Stimulated activated CD8-positive, alpha-beta memory T cell treated with anti-CD3 and anti-CD28 coated beads, Interleukin-2, amount 100 ng/mL, for 1 hour (primary cell): ENCODE data around the gene FBXO17.
"Not testable (repeated sequence)": the region's sequence is repeated elsewhere in the genome, so short reads cannot be mapped to it uniquely, and the experiment has no call there.

ENCODE experiments used
- DNase-seq, 2 donors: peaks; one replicate each; pipeline ENCODE4 v3.0.0-alpha.2; 2020; ENCODE audit warnings: low read depth in 2 of 2

FBXO17 gene

DNA sequence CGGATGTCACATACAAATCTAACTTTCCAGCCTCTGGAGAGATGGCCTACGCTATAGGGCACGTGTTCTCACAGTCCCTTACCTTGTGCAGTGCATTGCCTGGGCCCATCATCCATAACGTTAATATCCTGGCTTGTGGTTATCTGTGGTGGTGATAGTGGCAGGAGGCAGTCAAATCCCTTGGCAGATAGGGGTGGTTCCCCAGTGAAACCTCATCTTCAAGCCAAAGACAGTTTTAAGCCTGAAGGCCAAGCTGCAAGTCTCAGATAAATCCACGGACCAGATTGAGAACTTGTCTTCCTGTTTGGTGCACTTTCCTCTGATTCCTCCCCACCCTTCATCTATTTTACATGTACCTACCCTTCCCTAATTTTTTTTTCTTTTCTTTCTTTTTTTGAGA, 4.3 kb upstream of the FBXO17 start:
- no peak for DNase-seq

DNA sequence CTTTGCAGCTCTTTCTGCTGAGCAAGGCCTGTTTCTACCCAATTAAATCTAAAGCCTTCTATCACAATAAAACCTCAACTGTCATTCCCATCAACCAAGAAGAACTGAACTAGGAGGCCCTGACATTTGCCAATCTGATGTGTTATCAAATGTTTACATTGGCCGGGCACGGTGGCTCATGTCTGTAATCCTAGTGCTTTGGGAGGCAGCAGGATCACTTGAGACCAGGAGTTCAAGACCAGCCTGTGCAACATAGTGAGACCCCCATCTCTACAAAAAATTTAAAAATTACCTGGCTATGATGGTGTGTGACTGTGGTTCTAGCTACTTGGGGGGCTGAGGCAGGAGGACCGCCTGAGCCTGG, 2.8 kb upstream of the FBXO17 start:
- no peak for DNase-seq

DNA sequence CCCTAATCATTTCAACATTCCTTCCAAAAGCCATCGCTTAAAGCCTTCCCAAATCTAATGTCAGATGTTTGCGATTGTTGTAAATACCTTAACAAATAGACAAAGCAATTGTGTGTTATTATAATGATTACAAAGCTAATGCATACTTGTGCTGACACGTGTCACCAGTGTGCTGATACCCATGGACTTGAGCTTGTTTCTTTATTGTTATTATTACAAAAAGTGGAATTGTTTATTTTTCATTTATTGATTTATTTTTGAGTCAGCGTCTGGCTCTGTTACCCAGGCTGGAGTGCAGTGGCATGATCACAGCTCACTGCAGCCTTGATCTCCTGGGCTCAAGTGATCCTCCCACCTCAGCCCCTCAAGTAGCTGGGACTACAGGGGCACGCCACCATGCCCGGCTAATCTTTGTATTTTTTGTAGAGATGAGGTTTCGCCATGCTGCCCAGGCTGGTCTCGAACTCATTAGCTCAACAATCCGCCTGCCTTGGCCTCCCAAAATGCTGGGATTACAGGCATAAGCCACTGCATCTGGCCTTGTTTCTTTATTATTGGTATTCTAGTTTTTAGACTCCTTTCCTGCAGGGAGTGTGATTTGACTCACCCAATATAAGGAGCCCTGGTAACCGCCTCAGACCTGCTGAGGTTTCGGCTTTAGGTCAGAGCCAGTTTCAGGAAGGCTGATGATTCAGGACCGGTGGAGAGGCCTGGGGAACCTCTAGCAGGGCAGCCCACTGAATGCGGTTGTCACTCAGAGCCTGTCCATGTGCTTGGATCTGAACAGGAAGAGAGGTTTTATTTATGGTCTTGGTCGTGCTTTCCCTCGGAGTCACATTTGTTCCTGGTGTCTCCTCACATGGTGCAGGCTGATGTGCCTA, 2.1 kb upstream of the FBXO17 start:
- no peak for DNase-seq

DNA sequence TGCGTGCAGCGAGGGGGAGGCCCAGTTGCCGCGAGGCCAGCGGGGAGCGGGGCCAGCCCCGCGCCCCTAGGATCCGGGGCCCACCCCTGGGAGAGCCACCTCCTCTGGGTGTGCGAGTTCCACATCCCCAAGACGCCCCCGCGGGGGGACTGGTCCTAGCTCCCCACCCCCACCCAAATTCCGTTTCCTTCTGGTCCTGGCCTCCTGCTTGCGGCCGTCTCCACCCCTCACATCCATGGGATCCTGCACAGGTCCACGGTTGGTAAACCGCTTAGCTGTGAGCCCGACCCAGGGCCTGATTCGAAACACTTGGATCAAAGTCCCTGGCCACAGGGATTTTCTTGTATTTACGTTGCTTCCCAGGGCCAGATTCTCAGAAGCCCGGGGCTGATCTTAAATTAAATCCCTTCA, 324 bp upstream of the FBXO17 start:
- DNase-seq: no peak

DNA sequence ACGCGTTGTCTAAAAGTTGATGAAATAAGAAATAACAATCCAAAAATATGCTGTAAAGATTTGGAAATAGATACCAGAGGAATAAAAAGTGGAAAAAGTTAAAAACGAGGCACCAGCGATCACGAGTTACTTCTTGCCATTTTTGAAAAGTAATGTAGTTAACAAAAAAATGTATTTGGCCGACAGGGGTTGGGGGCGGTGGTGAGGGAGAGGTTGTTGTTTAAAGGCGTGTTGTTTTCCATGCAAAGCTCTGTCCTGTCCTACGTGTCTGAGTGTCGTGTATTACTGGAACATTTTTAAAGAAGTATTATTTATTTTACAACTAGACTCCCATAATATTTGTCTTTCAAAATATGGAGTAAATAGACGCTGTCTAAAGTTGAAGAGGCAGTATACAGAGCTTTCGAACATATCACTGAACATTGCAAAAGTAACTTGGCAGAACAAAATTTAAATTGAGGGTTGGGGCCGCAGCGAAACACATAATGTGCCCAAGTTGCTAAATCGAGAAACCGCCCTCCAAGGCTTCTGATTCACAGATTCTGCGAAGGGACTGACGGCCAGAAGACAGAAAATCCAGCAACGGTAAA, 823 bp downstream of the FBXO17 start:
- DNase-seq: no peak

DNA sequence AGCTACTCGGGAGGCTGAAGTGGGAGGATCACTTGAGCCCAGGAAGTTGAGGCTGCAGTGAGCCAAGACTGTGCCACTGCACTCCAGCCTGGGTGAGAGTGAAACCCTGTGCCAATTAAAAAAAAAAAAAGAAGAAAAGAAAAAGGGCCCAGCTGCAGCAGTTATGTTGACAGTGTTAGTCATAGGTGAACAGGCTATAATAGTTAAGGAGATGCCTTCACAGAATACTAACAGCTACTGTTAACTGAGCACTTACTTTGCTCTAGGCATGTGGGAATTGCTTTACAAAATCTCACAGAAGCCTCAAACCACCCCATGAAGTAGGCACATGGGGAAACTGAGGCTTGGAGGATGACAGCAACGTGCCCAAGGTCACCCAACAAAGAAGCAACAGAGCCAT, 3.9 kb downstream of the FBXO17 start:
- DNase-seq: no peak

DNA sequence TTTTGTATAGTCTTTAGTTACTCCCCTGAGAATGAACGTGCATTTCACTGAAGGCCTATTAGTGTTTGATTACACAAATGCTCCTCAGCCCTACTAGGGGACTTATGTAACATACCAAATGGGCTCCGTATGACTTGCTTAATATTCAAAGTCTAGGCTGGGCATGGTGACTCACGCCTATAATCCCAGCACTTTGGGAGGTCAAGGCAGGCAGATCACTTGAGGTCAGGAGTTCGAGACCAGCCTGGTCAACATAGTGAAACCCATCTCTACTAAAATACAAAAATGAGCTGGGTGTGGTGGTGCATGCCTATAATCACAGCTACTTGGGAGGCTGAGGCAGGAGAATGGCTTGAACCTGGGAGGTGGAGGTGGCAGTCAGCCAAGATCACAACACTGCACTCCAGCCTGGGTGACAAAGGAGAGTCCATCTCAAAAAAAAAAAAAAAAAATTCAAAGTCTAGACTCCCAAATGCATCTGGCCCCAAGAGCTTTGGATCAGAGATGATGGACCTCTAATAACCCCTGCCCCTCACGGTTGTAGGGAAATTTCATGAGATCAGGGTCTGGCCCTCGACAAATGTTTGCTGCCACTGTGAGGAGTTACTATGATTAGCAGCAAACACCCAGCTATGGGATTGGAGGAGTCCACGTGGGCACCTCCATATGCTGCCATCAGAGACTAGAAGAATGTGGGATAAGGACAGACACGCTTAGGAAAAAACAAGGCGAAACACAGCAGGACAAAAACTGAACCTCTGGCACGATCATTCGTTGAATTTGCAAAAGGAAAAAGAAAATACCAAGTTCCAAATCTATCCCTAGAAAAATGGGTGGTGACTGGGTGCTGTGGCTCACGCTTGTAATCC, 4.6 kb downstream of the FBXO17 start:
- DNase-seq: no peak

DNA sequence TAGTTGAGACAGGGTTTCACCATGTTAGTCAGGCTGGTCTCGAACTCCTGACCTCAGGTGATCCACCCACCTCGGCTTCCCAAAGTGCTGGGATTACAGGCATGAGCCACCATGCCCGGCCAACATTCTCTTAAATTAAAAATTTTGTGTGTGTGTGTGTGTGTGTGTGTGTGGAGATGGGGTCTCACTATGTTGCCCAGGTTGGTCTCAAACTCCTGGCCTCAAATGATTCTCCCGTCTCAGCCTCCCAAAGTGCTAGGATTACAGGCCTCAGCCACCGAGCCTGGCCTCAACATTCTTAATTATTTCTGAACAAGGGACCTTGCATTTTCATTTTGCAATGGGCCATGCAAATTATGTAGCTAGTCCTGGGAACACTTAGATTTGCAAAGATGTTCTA, 9.4 kb downstream of the FBXO17 start:
- DNase-seq: not testable (repeated sequence)

DNA sequence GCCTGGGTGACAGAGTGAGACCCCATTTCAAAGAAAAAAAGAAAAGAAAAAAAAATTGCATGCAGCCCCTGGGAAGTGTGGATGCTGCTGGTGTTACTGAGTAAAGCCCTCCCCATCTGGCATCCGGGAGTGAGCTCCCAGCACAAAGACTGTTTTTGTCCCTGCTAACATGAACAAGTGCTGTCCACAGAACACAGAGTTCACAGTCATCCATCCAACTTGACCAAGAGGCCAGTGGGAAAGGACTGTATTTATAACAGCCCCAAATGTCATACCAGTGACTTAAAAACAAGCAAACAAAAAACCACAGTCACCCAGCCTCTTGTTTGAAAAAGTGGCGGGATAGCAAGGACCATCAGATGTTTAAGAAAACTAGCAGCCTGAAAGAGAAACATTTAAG, 10.8 kb downstream of the FBXO17 start:
- no peak for DNase-seq

DNA sequence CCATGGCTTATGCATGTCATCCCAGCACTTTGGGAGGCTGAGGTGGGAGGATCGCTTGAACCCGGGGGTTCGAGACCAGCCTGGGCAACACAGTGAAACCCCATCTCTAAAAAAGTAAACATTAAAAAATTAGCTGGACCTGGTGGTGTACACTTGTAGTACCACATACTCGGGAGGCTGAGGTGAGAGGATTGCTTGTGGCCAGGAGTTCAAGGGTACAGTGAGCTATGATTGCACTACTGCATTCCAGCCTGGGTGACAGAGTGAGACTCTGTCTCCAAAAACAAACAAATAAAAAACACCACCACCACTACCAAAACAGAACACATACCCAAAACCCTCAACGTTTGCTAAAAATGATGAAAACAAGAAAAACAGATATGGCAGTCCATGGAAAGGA, 15.9 kb downstream of the FBXO17 start:
- no peak for DNase-seq

DNA sequence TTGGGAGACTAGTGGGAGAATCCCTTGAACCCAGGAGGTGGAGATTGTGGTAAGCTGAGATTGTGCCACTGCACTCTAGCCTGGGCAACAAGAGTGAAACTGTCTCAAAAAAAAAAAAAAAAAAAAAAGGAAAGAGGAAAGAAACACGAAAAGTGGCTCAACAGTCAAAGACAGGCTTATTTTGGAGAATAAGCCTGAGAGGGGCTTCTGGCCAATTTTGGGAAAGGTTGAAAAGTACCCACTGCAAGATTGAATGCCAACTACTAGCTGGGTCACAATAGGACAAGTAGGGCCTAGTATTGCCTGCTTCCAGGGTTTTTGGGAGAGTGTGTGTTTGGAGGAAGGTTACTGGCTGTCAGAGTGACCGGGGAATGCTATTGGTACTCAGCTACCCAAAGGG, 17.2 kb downstream of the FBXO17 start:
- no peak for DNase-seq

DNA sequence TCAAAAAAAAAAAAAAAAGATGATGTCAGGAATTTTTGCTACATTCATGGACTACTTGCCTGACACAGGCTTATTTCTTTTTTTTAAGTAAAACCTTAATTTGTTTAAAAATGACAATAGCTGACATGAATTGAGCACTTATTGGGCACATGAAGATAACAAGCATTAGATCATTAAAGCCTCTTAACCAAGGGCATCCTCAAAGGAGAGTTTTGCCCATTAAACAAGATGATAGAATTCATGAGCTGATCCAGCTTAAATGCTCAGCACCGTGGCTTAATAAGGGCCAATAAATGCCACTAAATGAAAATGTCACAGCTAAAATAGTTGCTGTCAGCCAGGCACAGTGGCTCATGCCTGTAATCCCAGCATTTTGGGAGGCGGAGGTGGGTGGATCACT, 19.3 kb downstream of the FBXO17 start:
- DNase-seq: no peak

DNA sequence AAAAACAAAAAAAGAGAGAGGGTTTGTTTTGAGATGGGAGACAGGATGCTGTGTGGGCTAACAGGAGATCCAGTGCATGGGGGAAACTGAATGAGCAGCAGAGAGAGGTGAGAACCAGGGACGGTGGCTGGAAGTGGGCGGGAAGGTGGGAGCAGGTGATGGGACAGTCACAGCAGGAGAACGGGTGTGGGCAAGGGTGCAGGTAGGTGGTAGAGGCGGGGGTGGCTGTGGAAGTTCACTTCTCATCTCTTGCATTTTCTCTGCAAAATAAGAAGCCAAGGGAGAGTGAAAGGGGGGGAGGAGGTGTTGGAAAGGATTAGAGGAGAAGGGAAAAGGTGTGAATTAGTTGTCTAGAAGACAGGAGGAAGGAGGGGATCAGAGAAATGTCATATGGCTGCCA, 21.9 kb downstream of the FBXO17 start:
- DNase-seq: no peak

DNA sequence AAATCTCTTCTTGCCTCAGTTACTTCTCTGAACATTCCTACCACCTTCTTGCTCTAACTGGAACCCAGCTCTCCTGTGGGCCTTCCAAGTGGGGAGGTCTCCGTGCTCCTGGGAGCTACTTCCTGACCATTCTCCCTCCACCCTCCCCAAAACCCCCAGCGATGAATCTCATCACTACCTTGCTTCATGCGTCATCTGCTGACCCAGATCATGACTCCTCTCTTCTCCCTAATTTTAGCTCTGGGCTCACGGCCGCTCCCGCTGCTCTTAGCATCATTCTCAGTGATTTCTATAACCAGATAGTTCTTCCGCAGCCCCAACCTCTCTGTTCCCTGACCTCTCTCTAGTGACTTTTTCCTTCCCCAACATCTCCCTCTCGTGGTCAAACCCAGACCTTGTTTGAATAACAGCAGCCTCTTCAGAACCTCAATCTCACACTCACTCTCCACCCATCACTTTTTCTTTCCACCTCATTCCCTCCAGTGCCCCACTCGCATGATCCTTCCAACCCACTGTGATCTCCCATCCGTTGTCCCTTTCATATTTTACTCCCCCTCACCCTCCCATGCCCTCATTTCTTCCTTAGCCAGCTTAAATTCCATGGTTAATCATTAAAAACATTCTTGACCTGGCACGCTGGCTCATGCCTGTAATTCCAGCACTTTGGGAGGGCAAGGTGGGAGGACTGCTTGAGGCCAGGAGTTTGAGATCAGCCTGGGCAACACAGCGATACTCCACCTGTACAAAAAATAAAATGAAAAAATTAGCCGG, 23.0 kb downstream of the FBXO17 start:
- no peak for DNase-seq

DNA sequence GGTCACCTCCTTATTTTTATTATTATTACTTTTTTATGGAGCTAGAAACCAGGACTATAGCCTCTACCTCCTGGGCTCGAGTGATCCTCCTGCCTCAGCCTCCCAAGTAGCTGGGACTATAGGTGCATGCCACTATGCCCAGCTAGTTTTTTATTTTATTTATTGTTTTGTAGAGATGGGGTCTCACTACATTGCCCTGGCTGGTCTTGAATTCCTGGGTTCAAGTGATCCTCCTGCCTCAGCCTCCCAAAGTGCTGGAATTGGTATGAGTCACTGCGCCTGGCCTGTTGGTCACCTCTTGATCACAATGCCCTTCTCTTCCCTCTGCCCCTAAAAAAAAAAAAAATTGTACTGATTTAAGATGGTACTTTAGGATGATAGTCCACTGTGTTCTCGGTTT, 24.4 kb downstream of the FBXO17 start:
- no peak for DNase-seq

DNA sequence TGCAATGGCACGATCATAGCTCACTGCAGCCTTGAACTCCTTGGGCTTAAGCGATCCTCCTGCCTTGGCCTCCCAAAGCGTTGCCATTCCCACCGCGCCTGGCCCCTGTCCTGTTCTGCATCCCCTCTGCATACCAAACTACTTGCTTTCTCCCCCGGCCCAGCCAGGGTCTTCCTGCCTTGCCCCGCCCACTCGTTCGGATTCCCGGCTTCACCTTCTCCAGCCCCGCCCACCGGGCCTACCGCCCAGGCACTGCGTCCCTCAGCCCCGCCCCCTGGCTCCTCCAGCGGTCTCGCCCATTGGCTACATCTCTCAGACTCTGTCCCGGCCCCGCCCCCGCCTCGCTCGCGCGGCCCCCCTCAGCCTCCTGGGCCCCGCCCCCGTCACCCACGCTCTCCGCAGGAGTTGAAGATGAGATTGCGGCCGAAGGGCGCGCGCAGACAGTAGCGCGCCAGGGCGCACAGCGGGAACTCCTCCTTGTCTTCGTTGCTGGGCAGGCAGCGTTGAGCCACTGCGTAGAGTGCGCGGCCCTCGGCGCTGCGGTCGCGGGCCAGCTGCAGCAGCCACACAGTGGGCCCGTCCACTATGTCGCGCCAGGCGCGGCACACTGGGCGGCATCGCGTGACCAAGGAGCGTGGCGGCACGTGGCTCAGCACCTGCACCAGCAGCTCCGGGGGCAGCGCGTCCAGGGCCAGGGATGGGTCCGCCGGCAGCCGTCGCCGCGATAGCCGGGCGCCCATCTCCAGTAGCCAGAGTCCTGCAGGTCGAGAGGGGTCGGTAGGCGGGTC, 25.8 kb downstream of the FBXO17 start:
- DNase-seq: peak; percentile 39 to 78

DNA sequence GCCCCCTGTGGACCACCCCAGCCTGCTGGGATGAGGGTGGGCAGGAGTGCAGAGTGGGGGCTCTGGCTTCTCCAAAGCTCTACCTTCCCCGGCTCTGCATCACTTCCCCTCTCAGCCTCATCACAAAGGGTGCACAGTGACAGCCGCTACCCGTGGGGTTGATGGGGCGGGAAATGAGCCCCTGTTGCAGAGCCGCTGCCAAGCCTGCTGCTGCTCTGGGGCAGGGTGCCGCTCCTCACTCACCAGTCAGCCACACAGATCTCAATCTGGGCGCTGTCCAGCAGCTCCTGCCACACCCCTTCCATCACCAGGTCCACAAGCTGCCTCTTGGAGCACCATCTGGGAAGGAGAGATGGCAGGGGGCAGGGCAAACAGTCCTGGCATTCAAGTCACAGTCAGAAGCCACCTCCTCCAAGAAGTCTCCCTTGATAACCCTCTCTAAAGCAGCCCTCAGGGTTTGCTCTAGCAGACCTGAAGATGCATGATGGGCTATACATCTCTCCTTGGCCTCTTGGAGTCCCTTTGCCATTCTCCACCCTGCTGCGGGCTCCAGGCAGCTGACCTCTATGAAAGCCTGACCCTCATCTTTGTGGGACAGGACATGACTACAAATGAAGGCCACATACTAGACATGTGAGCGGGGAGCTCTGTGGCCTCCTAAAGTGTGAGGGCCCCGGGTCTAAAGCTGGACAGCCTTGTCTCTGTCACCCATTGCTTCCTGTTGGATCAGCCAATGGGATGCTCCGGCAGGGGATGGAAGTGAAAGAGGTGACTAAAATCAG, 29.1 kb downstream of the FBXO17 start:
- no peak for DNase-seq

DNA sequence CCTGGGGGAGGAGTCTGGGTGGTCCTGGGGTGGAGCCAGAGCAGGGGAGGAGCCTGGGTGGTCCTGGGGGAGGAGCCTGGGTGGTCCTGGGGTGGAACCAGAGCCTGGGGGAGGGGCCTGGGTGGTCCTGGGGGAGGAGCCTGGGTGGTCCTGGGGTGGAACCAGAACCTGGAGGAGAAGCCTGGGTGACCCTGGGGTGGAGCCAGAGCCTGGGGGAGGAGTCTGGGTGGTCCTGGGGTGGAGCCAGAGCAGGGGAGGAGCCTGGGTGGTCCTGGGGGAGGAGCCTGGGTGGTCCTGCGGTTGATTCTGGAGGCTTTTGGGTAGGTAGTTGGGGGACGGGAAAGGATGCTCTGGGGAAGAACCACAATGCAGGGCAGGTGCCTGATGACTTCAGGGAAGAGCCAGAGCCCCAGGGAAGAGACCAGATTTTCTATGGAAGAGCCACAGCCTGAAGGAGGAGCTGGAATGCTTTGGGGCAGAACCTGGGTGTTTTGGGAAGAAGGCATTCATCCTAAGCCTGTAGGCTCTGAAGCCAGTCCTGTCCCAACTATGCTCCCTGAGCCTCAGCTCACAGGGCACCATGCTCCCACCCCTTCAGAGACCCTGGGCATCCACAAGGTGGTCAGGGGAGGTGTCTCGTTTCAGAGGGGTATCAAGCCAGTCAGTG, 29.8 kb downstream of the FBXO17 start:
- DNase-seq: no peak

DNA sequence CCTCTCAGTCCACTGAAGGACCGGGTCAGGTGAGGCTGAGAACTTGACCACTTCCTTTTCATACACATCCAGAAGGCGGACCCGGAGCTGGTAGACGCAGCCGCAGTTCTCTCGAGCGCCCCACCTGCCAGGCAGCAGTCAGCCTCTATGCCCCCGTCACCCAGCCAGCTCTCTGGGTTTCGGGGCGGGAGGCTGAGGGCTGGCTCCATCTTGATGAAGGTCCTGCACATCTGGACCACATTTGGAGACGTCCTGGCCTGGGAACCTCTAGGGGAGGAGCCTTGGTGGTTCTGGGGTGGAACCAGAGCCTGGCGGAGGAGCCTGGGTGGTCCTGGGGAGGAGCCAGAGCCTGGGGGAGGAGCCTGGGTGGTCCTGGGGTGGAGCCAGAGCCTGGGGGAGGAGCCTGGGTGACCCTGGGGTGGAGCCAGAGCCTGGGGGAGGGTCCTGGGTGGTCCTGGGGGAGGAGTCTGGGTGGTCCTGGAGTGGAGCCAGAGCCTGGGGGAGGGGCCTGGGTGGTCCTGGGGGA, 30.5 kb downstream of the FBXO17 start:
- DNase-seq: no peak
